Aorta (tissue), 5 donors: ENCODE measurements around the gene DENND6A. TPM values are rescaled to one million over a fixed set of nuclear protein-coding genes. Genes with fewer than 3 reads are reported as not detected.

Experiments used
- ATAC-seq: fragments of 200-7000 bp; cut with Tn5 transposase; one replicate; pipeline ENCODE4 v1.9.1; 2022; ENCODE audit warnings: moderate library complexity; ENCODE audit not compliant: low FRiP score
- DNase-seq, 2 donors: peaks; one replicate each; pipeline ENCODE4 v3.0.0-alpha.2; 2020
- H3K27ac ChIP-seq, 2 donors: one replicate each; pipeline ENCODE4 v1.5.1; 2013; ENCODE audit warnings: low read length in 2 of 2, mild to moderate bottlenecking in 2 of 2, moderate library complexity in 2 of 2, control low read depth in 1 of 2, inconsistent platforms in 1 of 2, low read depth in 1 of 2
- H3K27me3 ChIP-seq, 2 donors: one replicate each; pipeline ENCODE4 v1.6.1; 2013; ENCODE audit warnings: control low read depth in 1 of 2, low read length in 1 of 2, mild to moderate bottlenecking in 1 of 2, moderate library complexity in 1 of 2; ENCODE audit not compliant: insufficient read depth in 2 of 2, control insufficient read depth in 1 of 2
- H3K36me3 ChIP-seq, 2 donors: one replicate each; pipeline ENCODE4 v1.6.1; 2013; ENCODE audit warnings: control low read depth in 1 of 2, low read length in 1 of 2, mild to moderate bottlenecking in 1 of 2; ENCODE audit not compliant: insufficient read depth in 2 of 2, control insufficient read depth in 1 of 2
- H3K4me1 ChIP-seq, 2 donors: one replicate each; pipeline ENCODE4 v1.6.1; 2013; ENCODE audit warnings: low read length in 2 of 2, control low read depth in 1 of 2, mild to moderate bottlenecking in 1 of 2, moderate library complexity in 1 of 2; ENCODE audit not compliant: insufficient read depth in 2 of 2, control insufficient read depth in 1 of 2
- H3K4me3 ChIP-seq, 2 donors: one replicate each; pipeline ENCODE4 v1.5.1; 2013; ENCODE audit warnings: low read length in 2 of 2, control low read depth in 1 of 2, mild to moderate bottlenecking in 1 of 2
- H3K9me3 ChIP-seq: one replicate; pipeline ENCODE4 v1.6.1; 2013; ENCODE audit warnings: mild to moderate bottlenecking, low read length; ENCODE audit not compliant: control insufficient read depth
- WGBS, 2 donors: extraction: QIAGEN DNeasy Blood & Tissue Kit; methylation state at CpG; one replicate each; pipeline ENCODE4 v1.1.7; 2013; 5-methylcytosine and 5-hydroxymethylcytosine counted together
- intact Hi-C, 2 donors: fragments of 100-400 bp; cut with DNase I; formaldehyde crosslinking; loops; one replicate each; pipeline versions ENCODE4 v1.14.2 to v1.15.0; 2022
- polyA plus RNA-seq, 2 donors: library from polyadenylated mRNA; stranded (reverse); fragments of 200-250 nt; gene quantifications; one replicate each; pipeline ENCODE4 v1.2.3, GENCODE V29; 2013
- total RNA-seq, 2 donors: library from RNA; stranded (reverse); fragmentation: NEBNext Ultra II Directional; extraction: Animal tissue kit (Norgen Biotek cat#: 25700); gene quantifications; one replicate each; pipeline ENCODE4 v1.2.1, GENCODE V29; 2021
- donor health status: healthy with polysubstance abuse.
- donor health status: Bipolar disorder and iron deficiency.
- donor health status: DM: no; HTN: no; CAD: no.
- donor health status: DM: no; HTN: no; CAD: no.
- donor health status: DM: yes; HTN: yes; CAD: no.

Gene DENND6A
- total and polyA plus RNA-seq, 4 donors: 9.1 to 41.0 (median 28.0) TPM

DNA sequence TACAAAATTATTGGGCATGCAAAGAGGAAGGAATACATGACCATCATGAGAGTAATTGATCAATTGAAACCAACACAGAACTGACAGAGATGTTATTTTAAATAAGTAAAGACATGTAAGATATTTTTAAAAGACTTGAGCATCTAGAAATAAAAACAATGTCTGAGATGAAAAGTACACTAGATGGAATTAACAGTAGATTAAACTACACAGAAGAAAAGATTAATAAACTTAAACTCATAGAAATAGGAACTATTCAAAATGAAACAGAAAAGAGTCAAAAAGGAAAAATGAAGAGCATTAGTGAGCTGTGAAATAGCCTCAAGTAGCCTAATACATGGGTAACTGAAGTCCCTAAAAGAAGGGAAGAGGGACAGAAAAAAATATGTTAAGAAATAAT, 87.2 kb downstream of the DENND6A start:
- H3K27me3 ChIP-seq: no peaks in the 10 kb centered on the region
- DNase-seq (no peak), ATAC-seq (no peak)
- H3K27ac ChIP-seq: no peak overlapping the region
- no peaks in the 10 kb centered on the region for H3K4me1 ChIP-seq
- H3K36me3 ChIP-seq: no peaks in the 10 kb centered on the region
- intact Hi-C loops: no loop called here
- peaks cover 2% of the 10 kb centered on the region for H3K9me3 ChIP-seq
- no peak overlapping the region for H3K4me3 ChIP-seq

DNA sequence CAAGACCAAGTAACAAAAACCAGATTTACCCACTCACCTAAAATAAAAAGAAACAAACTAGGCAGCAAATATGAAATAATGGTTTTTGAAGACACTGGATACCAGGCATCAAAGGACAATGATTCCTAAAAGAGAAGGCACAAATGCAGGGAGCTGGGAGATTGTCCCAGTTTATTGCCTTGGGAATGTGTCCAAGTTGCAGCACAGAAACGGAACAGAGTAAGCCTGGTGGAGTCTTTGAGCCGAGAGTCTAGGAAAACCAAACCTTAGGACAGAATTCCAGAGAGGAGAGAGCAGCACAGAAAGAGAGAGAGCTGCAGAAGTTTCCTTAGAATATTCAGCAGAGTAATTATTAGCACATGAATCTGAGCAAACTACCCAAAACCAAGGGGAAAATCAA, 87.9 kb downstream of the DENND6A start:
- intact Hi-C loops: no loop called here
- H3K27ac ChIP-seq: no peak overlapping the region
- H3K4me3 ChIP-seq: no peak overlapping the region
- peaks cover 2% of the 10 kb centered on the region for H3K9me3 ChIP-seq
- 44 to 47% methylated on average over 2 of the region's 2 CpGs for WGBS, 2 donors
- H3K36me3 ChIP-seq: no peaks in the 10 kb centered on the region
- H3K27me3 ChIP-seq: no peaks in the 10 kb centered on the region
- ATAC-seq: no peak
- H3K4me1 ChIP-seq: no peaks in the 10 kb centered on the region
- DNase-seq: no peak

DNA sequence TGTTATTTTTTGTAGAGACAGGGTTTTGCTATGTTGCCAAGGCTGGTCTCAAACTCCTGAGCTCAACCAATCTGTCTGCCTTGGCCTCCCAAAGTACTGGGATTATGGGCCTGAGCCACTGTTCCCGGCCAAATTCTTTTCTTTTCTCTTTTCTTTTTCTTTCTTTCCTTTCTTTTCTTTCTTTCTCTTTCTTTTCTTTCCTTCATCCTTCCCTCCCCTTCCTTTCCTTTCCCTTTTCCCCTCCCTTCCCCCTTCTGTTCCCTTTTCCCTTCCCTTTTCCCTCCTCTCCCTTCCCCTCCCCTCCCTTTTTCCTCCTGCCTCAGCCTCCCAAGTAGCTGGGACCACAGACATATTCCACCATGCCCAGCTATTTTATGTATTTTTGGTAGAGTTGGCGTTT, 92.7 kb downstream of the DENND6A start:
- H3K4me3 ChIP-seq: no peak overlapping the region
- WGBS, 2 donors: 92 to 97% methylated on average over 2 of the region's 2 CpGs
- no peak overlapping the region for H3K27ac ChIP-seq
- H3K4me1 ChIP-seq: no peaks in the 10 kb centered on the region
- ATAC-seq: no peak
- H3K9me3 ChIP-seq: peaks cover 2% of the 10 kb centered on the region
- no peaks in the 10 kb centered on the region for H3K27me3 ChIP-seq
- no peaks in the 10 kb centered on the region for H3K36me3 ChIP-seq
- intact Hi-C loops: no loop called here
- DNase-seq: no peak

DNA sequence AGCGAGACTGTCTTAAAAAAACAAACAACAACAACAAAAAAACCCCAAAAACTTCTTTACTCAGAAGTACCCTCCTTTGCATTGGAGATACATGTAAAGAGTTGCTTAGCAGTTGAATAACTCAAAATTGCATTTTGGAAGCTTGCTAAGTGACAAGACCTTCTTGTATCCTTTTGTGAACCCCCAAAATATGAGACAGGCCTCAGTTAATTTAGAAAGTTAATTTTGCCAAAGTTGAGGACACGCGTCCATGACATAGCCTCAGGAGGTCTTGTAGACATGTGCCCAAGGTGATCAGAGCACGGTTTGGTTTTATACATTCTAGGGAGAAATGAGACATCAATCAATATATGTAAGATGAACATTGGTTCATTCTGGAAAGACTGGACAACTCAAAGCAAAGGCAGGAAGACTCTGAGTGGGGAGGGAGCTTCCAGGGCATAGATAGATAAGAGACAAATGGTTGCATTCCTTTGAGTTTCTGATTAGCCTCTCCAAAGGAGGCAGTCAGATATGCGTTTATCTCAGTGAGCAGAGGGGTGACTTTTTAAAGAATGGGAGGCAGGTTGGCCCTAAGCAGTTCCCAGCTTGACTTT, 94.0 kb downstream of the DENND6A start:
- Histone ChIP-seq H3K4me3 (peak overlapping the region in 1 of 2 donors; percentile 62), H3K27me3 (no peaks in the 10 kb centered on the region), H3K9me3 (no peaks in the 10 kb centered on the region), H3K4me1 (no peaks in the 10 kb centered on the region), H3K36me3 (no peaks in the 10 kb centered on the region), H3K27ac (peak overlapping the region; percentile 38 to 74)
- WGBS, 2 donors: 46 to 55% methylated on average over 5 of the region's 5 CpGs
- intact Hi-C loops: loop anchor here in 1 of 2 donors (5.0 kb wide), 1 partner anchor 93 kb away; the partner anchor contains the start of gene DENND6A
- DNase-seq (no peak), ATAC-seq (no peak)

DNA sequence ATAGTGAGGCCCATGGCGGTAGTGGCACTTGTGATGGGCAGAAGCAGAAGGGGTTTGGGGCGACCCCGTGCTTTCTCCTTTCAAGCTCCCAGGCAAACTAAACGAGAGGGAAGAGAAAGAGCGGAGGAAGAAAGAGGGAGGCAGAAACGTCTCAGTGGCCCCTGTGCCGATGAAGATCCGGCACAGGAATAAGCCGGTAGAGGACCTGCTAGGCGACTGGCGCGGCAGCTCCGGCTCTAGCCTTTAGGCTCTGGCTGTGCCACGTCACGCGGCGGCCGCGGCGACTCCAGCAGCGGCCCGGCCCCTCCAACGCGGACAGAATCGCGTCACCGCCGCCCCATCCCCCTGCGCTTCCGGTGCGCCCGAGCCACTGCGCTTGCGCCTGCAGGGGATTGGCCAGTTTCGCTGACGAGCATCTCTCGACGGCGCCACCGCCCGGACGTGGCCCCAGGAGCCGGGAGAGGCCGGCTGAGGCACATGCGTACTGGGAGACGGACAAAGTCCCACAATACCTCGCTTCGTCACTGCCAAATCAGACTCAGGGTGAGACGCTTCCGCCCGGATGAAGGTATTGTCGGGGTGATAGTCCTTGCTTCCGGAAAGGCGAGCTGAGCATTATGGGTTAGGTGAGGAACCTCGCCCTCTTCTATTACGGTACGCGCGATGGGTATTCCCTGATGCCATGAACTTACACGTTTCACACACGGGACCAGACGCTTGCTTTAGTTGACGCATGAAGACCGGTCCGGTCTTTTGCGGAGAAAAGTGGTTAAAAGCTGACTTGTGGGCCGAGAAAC, 95.6 kb downstream of the DENND6A start, which contains the start of gene ARF4:
ARF4 (minus strand) TSS at position 218 of the 797 bp plus-strand sequence; CDS start at position 14, 204 bp downstream.
- intact Hi-C loops: loop anchor here in 1 of 2 donors (2.0 to 5.0 kb wide), 3 partner anchors 41 to 159 kb away; partner anchors contain the start of genes DENND6A, PDE12 and SLMAP
- H3K36me3 ChIP-seq: no peaks in the 10 kb centered on the region
- WGBS, 2 donors: 0% methylated on average over 55 to 67 of the region's 67 CpGs
- ATAC-seq (peak; percentile 99), DNase-seq (peak; percentile 100)
- H3K4me3 ChIP-seq: peak within 1 kb of the TSS; percentile 87 to 95
- H3K9me3 ChIP-seq: no peaks in the 10 kb centered on the region
- peaks cover 0 to 3% of the 10 kb centered on the region in 2 donors for H3K4me1 ChIP-seq
- H3K27ac ChIP-seq: peak within 1 kb of the TSS; percentile 85 to 97
- no peaks in the 10 kb centered on the region for H3K27me3 ChIP-seq

DNA sequence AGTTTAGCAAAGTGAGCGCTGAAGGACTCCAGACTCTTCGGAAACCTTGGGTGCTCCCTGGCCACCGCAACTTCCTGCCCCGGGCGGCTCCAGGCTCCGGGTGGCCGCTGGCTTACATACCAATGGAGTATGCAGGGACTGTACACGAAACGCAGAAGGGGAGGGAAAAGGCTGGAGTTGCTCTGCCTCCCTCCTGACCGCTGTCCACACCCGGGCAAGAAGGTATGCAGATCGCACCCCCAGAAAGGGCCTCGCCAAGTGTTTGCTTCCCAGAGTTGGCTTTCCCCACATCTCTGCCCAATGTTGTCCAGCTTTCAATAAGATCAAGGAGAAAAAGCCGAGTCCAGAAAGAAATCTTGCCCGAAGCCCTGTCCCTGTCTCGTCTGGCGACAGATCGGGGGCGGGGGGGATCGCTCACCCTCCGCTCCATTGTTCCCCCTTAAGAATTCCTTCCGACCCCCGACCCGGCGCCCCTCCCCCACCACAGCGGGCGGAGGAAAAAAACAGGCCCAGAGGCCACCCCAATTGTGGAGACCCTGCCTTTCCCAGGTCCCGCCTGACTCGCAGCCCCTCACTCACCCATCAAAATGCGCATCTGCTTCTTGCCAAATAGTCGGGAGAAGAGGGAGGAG, 96.3 kb downstream of the DENND6A start:
- Histone ChIP-seq H3K27me3 (no peaks in the 10 kb centered on the region), H3K27ac (peak overlapping the region; percentile 85 to 96), H3K9me3 (no peaks in the 10 kb centered on the region), H3K36me3 (no peaks in the 10 kb centered on the region), H3K4me3 (peak overlapping the region; percentile 87 to 95), H3K4me1 (peaks cover 0 to 6% of the 10 kb centered on the region in 2 donors)
- intact Hi-C loops: loop anchor here in 1 of 2 donors (2.0 to 5.0 kb wide), 3 partner anchors 40 to 160 kb away; partner anchors contain the start of genes DENND6A, PDE12 and SLMAP
- WGBS, 2 donors: 0% methylated on average over 29 to 31 of the region's 31 CpGs
- DNase-seq (peak; percentile 92), ATAC-seq (peak; percentile 82)

DNA sequence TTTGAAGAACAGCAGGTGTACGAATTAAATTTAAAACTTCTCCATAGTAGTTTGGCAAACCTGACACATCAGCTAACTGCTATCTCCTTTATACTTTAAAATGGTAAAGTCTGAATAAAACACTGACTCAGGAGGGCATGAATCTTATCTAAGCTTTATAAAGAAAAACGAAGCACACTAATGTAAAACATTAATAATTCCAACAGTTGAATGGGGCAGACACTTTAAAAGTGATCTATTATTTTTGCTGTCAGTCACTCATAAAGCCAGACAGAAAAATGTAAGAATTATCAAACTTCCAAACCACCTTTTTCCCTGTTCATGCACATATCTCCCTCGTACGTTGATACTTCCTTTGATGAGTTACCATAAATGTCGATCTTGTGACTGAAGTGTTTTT, 98.3 kb downstream of the DENND6A start:
- Histone ChIP-seq H3K36me3 (no peaks in the 10 kb centered on the region), H3K4me3 (peak overlapping the region; percentile 87 to 95), H3K9me3 (no peaks in the 10 kb centered on the region), H3K27ac (no peak overlapping the region), H3K4me1 (peaks cover 0 to 6% of the 10 kb centered on the region in 2 donors), H3K27me3 (no peaks in the 10 kb centered on the region)
- 5 to 7% methylated on average over 5 of the region's 5 CpGs for WGBS, 2 donors
- DNase-seq: no peak
- intact Hi-C loops: loop anchor here in 1 of 2 donors (5.0 kb wide), 1 partner anchor 37 kb away; the partner anchor contains the start of gene PDE12
- ATAC-seq: no peak

DNA sequence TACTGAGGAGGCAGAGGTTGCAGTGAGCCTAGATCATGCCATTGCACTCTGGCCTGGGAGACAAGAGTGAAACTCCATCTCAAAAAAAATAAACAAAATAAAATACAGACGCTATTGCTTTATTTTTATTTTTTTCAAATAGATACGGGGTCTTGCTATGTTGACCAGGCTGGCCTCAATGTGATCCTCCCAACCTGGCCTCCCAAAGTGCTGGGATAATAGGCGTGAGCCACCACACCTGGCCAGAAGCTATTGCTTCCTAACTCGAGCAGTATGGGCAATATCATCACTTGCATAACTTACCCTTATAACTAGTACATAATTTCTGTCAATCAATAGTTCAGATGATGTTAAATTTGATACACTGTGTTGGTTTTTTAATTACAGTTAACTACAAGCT, 98.7 kb downstream of the DENND6A start:
- no peaks in the 10 kb centered on the region for H3K27me3 ChIP-seq
- H3K4me3 ChIP-seq: peak overlapping the region in 1 of 2 donors; percentile 19
- no peak for DNase-seq
- no peak overlapping the region for H3K27ac ChIP-seq
- H3K9me3 ChIP-seq: no peaks in the 10 kb centered on the region
- no peak for ATAC-seq
- H3K36me3 ChIP-seq: no peaks in the 10 kb centered on the region
- H3K4me1 ChIP-seq: peaks cover 0 to 6% of the 10 kb centered on the region in 2 donors
- WGBS, 2 donors: 38 to 45% methylated on average over 4 of the region's 4 CpGs
- intact Hi-C loops: loop anchor here in 1 of 2 donors (5.0 kb wide), 1 partner anchor 37 kb away; the partner anchor contains the start of gene PDE12
